HG02938 (cell line): ENCODE results near the gene ADAP2.
A peak's percentile ranks its signal among the peaks of the same experiment; 100 is the strongest.
"Not testable (repeated sequence)": the region's sequence is repeated elsewhere in the genome, so short reads cannot be mapped to it uniquely, and the experiment has no call there.

Source experiments
- ATAC-seq: cut with Tn5 transposase; IDR thresholded peaks from one replicate; pipeline ENCODE4 v1.9.1; 2021; ENCODE audit warnings: mild to moderate bottlenecking, moderate library complexity; ENCODE audit not compliant: unreplicated experiment

ADAP2 gene

GRCh38 chr17:30921544-30922196 is at the start of gene ADAP2:
Gene ADAP2, plus strand, starts transcription at chr17:30921945. Its CDS starts 70 bp downstream, at chr17:30922015.
- no peak for ATAC-seq

- no peak for ATAC-seq
These were observed 35.6 kb upstream of the ADAP2 start for GRCh38 chr17:30886187-30886586.

GRCh38 chr17:30894236-30894635 is 27.5 kb upstream of the ADAP2 start:
- no peak for ATAC-seq

GRCh38 chr17:30897311-30897710 is 24.4 kb upstream of the ADAP2 start:
- ATAC-seq = no peak

- ATAC-seq = peak; percentile 26
These were observed 16.0 kb upstream of the ADAP2 start for GRCh38 chr17:30905742-30906100.

GRCh38 chr17:30906101-30906911 is 15.4 kb upstream of the ADAP2 start, which contains the start of gene TEFM:
Gene TEFM, minus strand, starts transcription at chr17:30906238. Its CDS starts 40 bp downstream, at chr17:30906198.
- ATAC-seq = peak; percentile 83

GRCh38 chr17:30908717-30909420 is 12.9 kb upstream of the ADAP2 start:
- ATAC-seq = no peak

- not testable (repeated sequence) for ATAC-seq
These were observed 11.6 kb upstream of the ADAP2 start for GRCh38 chr17:30910151-30910550.

GRCh38 chr17:30913955-30914354 is 7.8 kb upstream of the ADAP2 start:
- no peak for ATAC-seq

- no peak for ATAC-seq
These were observed 5.7 kb upstream of the ADAP2 start for GRCh38 chr17:30915833-30916611.

- no peak for ATAC-seq
These were observed 4.7 kb upstream of the ADAP2 start for GRCh38 chr17:30917050-30917449.

GRCh38 chr17:30920282-30920681 is 1.5 kb upstream of the ADAP2 start:
- no peak for ATAC-seq

GRCh38 chr17:30920683-30921543 is 832 bp upstream of the ADAP2 start:
- ATAC-seq = no peak

GRCh38 chr17:30922235-30923030 is 688 bp downstream of the ADAP2 start:
- ATAC-seq = no peak

- ATAC-seq = no peak
These were observed 2.6 kb downstream of the ADAP2 start for GRCh38 chr17:30924341-30924740.

- ATAC-seq = no peak
These were observed 4.8 kb downstream of the ADAP2 start for GRCh38 chr17:30926516-30926915.

GRCh38 chr17:30927756-30928155 is 6.0 kb downstream of the ADAP2 start:
- ATAC-seq = no peak

- no peak for ATAC-seq
These were observed 6.8 kb downstream of the ADAP2 start for GRCh38 chr17:30928584-30928983.

- ATAC-seq = no peak
These were observed 7.4 kb downstream of the ADAP2 start for GRCh38 chr17:30929081-30929633.
